Kasumi-1 (cell line): ENCODE results near the gene SHISA4.
"Not testable (repeated sequence)": the region's sequence is repeated elsewhere in the genome, so short reads cannot be mapped to it uniquely, and the experiment has no call there.

ENCODE experiments used
- DNase-seq, 2 experiments: peaks; one replicate each; lab custom pipeline; 2025; lab: John Stamatoyannopoulos, UW

Gene SHISA4

DNA sequence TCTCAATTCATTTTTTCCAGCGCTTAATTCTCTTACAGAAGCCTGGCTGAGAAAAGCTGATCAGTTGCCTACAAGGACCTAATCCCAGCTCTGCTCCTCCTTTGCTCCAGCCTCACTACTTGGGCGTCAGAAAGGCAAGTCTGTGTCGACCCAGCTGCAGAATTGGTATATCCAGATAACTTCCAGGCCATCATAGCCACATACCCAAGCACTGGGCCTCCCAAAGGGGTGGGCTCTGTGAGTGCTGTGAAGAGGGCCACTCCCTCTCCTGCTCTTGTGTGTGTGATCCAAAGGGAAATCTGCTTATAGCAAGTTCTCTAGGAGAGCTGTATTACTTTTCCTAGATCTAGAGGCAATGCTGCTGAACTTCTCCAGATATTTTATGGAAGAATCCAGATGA lies 39.6 kb downstream of the SHISA4 start:
- DNase-seq, result no peak

DNA sequence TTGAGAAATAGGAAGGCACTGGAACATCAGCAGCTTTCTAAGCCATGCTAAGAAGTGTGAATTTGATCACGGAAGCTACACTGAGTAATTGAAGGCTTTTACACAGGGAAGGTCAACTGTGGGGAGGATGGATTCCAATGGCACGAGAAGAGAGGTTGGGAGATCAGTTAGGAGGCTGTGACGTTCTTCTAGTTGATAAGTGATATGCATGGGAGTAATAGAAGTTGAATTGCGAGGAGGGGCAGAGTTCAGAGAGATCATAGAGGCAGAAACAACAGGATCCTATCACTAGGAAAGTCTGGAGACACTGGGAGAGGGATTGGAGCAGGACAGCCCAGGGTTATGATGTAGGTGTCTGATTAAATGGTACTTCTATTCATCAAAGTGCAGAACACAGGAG lies 41.4 kb downstream of the SHISA4 start:
- no peak for DNase-seq

DNA sequence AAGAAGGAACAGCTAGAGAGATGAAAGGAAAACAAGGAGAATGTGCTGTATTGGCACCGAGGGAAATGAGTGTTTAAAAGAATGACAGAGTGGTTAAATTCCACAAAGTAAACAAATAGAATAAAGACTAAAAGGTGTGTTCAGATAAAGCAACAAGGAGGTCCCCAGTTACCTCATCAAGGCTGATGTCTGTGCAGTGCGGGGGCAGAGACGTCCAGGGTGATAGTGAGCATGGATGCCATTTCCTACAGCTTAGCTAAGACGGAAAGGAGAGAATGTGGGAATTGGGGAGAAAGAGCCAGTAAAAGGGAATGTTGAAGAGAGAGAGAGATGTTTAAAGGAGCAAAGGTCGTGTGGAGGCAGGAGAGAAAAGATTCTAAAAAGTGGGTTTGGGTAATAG lies 42.1 kb downstream of the SHISA4 start:
- DNase-seq, result no peak

DNA sequence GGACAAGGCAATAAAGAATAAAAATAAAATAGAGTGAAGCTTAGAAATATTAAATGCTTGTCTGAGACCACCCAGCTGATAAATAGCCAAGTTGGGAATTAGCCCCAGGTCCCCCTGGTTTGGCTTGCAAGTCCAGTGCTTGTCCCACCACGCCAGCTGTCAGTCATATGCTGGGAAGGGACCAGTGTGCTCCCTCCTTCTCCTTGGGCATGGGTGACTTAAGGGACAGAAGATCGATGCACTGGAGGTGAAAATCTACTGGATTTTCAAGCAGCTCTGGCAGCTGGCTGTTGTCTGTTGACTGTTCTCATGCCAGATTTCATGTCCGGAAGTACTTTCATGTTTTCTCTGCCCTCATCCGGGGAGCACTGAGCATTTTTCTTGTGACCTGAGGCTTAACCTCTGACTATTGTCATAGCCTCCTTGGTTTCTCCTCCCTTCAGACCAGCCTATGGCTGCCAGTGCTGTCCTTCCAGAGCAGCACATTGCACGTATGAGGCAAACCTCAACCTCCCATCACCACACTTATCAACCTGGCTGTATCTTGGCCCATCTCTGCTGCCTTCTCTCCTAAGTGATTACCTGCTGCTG lies 45.2 kb downstream of the SHISA4 start:
- no peak for DNase-seq

DNA sequence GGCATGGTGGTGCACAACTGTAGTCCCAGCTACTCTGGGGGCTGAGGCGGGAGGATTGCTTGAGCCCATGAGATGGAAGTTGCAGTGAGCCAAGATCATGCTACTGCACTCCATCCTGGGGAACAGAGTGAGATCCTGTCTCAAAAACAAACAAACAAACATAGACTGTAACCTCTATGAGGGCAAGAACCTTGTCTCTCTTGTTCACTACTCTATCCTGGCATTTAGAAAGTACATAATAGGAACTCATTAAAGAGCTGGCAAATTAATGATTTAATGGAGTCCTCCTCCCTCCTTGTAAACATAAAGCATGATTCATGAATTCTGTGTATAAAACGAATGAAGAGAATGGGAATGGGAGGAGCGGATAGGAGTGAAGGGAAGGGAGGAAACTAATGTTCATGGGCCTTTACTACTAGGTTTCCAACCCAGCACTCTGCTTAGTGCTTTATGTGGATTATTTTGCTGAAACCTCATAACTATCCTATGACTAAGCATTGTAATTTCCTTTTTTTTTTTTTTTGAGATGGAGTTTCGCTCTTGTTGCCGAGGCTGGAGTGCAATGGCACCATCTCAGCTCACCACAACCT lies 49.0 kb downstream of the SHISA4 start:
- DNase-seq, result no peak

DNA sequence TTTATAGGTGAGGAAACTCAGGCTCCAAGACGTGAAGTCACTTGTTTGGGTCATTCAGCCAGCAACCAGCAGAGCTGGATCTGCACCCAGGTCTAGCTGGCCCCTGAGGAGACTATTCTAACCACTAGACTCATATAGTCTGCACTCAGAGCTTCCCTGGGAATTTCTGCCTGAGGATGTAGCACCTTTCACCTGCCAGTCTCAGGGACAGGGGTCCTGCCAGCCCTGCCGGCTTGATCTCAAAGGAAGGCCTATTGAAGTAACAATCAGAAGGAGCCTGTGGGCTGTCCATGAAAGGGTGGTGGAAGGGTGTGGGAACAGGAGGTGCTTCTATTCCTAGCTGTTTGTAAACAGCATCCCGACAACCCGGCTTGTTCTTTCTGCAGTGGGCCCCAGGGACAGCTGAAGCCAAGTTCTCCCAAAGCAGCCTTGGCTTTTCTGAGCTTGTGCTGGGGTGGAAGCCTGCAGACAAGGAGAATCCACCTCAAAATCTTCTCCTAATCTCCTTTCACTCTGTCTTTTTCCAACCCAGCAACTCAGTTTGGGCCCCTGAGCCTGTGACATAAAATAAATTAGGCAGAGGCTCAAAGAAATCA lies 49.8 kb downstream of the SHISA4 start:
- no peak for DNase-seq

DNA sequence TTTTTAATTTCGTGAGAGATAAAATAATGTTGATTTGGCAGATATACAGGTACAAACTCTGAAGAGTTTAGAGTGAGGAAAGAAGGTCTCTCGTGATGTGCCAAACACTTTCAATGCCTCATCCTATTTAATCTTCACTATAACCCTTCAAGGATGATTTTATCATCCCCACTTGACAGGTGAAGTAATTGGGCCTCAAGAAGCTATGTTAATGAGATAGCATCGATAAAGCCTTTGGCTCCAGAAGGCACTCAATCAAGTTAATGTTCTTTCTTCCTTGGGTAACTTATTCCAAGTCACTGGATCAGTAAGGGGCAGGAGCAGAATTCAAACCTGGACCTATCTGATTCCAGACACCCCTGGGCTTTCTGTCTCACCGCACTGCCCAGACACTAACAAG lies 50.5 kb downstream of the SHISA4 start:
- DNase-seq, result no peak

DNA sequence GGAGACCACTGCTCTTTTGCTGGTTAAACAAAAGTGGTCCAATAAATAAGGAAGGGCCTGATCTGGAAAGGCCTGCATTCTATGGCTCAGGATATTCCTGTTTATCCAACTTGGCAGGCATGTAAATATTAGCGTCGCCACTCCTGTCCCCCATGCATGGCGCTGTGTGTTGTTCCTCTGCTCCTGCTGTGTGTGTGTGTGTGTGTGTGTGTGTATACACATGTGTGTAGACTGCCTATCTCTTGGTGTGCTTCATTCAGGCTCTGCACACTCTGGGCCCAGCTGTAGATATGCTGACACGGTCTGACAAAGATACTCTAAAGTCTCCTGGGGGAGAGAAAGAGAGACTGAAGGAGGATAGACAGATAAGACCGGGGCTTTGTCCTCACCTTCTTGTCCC lies 50.9 kb downstream of the SHISA4 start:
- no peak for DNase-seq

DNA sequence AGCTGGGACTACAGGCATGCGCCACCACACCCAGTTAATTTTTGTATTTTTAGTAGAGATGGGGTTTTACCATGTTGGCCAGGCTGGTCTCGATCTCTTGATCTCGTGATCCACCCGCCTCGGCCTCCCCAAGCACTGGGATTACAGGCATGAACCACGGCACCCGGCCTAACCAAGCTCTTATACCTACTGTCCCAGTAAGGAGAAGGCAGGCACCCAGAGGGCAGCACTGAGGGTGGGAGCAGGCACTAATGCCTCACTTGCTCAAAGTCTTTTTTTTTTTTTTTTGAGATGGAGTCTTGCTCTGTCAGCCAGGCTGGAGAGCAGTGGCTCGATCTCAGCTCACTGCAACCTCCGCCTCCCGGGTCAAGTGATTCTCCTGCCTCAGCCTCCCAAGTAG lies 51.6 kb downstream of the SHISA4 start:
- DNase-seq, result not testable (repeated sequence)

DNA sequence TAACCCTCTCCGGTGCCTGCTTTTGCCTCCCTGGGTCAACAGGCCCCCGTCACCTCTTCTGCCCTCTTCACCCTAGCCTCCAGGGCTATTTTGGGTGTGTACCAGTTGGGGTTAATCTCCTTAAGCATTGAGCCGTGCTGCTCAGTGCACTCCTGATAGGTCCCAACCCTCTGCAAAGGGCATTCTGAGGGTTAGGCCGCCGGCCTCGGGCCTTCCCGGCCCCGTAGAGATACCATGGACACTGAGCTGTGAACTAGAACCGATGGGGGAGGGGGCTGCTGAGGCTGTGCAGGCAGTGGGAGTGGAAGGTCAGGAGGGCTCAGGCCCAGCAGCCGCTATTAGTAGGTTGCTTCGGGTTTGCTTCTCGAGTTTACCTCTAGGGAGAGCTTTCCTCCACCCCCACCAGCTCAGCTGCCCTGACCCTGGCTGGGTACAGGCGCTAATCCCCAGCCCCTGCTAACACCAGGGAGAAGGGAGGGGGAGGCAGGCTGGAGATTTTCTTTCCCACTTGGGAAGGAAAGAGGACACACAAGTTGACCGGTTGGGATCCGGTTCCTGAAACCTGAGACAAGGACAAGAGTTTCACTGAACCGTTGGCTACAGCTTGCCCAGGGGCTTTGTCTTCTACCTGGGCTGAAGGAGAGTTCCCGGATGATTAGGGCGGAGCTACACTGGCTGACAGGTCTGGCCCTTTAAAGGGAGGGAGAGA lies 52.9 kb downstream of the SHISA4 start:
- DNase-seq, result no peak

DNA sequence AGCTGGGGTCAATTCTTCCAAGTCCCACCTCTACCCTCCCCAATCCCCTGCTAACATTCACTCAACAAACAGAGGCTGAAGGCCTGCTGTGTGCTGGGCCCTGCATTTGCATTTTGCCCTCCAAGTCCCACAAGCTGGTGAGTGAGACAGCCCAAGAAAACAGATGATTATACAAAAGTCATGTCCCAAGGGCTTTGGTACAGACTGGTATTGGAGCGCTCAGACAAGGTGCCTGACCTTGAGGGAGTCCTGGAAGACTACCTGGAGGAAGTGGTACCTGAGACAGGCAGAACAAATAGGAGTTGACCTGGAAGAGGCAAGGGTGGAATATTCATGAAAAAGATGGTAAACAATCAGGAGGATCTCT lies 53.4 kb downstream of the SHISA4 start:
- no peak for DNase-seq
